Brain pericyte (primary cell): Measurements from ENCODE around the gene ENO2.

Experiments used
- DNase-seq: peaks from one replicate; pipeline ENCODE4 v3.0.0-alpha.2; 2012; ENCODE audit warnings: low read depth, low spot score

ENO2 gene

DNA sequence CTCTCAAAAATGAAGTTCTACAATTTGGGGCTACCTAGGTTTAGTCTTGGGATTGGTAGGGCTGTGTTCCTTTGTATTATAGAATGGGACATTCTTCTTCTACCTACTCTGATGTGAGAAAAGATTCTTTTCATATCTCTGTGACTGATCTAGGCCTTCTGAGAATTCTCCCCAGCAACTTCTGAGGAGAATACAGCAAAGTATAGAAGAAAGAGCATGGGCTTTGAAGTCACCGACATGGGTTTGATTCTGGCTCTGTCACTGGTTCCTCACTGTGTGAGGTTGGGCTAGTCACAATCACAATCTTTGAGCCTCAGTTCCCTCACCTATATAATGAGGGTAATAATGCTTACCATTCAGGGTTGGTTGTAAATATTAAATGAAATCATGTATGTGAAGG is 18.4 kb downstream of the ENO2 start:
- no peak for DNase-seq

DNA sequence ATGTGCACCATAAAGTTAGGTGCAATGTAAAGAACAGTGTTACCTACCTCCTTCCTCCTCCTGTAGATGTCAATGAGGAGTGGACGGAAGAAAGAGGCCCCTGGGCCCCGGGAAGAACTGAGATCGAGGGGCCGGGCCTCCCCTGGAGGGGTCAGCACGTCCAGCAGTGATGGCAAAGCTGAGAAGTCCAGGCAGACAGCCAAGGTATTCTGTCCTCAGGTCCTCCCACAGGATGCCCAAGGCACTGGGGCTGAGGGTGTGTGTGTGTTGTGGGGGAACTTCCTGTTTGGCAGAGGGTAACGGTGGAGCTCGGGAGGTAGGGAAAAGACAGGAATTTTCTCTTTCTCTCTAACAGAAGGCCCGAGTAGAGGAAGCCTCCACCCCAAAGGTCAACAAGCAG is 19.7 kb downstream of the ENO2 start:
- no peak for DNase-seq

DNA sequence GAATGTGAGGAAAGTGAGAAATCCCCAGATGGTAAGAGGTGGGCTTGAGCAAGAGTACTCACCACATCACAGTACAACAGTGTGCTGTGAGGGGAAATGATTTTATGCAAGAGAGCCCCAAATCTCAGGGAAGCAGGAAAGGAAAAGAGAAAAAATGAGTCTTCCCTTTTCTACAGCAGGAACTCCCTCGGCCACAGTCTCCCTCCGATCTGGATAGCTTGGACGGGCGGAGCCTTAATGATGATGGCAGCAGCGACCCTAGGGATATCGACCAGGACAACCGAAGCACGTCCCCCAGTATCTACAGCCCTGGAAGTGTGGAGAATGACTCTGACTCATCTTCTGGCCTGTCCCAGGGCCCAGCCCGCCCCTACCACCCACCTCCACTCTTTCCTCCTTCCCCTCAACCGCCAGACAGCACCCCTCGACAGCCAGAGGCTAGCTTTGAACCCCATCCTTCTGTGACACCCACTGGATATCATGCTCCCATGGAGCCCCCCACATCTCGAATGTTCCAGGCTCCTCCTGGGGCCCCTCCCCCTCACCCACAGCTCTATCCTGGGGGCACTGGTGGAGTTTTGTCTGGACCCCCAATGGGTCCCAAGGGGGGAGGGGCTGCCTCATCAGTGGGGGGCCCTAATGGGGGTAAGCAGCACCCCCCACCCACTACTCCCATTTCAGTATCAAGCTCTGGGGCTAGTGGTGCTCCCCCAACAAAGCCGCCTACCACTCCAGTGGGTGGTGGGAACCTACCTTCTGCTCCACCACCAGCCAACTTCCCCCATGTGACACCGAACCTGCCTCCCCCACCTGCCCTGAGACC is 21.2 kb downstream of the ENO2 start:
- DNase-seq: no peak

- DNase-seq: no peak
These were observed 21.8 kb downstream of the ENO2 start for GRCh38 chr12:6936194-6936635.

- no peak for DNase-seq
These were observed 22.5 kb downstream of the ENO2 start for GRCh38 chr12:6936636-6937480.

GRCh38 chr12:6937481-6938352 is 23.3 kb downstream of the ENO2 start:
- DNase-seq: peak; percentile 93

DNA sequence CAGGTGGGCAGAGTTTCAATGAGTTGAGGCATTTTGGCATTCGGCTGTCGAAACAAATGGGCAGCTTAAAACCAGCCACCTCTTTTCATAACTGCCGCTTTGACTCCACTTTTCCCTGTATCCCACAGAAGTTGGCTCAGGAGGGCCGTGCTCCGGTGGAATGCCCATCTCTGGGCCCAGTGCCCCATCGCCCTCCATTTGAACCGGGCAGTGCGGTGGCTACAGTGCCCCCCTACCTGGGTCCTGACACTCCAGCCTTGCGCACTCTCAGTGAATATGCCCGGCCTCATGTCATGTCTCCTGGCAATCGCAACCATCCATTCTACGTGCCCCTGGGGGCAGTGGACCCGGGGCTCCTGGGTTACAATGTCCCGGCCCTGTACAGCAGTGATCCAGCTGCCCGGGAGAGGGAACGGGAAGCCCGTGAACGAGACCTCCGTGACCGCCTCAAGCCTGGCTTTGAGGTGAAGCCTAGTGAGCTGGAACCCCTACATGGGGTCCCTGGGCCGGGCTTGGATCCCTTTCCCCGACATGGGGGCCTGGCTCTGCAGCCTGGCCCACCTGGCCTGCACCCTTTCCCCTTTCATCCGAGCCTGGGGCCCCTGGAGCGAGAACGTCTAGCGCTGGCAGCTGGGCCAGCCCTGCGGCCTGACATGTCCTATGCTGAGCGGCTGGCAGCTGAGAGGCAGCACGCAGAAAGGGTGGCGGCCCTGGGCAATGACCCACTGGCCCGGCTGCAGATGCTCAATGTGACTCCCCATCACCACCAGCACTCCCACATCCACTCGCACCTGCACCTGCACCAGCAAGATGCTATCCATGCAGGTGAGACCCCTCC is 24.2 kb downstream of the ENO2 start:
- DNase-seq: no peak

DNA sequence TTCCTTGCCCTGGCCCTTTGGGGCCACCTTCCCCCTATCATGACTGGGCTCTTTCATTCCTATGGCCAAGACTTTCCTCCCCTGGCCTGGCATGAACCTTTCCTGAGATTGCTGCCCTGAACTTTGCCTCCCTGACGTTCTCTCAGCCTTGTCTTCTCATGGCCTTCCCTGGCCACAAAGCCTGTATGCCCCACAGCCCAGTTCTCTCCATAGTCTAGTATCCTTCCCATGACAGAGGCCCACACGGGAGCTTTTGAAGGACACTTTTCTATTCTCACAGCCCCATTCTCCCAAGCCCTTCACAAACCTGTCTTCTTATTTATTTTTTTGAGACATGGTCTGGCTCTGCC is 24.8 kb downstream of the ENO2 start:
- DNase-seq: no peak

GRCh38 chr12:6941267-6941666 is 26.9 kb downstream of the ENO2 start:
- DNase-seq: no peak

DNA sequence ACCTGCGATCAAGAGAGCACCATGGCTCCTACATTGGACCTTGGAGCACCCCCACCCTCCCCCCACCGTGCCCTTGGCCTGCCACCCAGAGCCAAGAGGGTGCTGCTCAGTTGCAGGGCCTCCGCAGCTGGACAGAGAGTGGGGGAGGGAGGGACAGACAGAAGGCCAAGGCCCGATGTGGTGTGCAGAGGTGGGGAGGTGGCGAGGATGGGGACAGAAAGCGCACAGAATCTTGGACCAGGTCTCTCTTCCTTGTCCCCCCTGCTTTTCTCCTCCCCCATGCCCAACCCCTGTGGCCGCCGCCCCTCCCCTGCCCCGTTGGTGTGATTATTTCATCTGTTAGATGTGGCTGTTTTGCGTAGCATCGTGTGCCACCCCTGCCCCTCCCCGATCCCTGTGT is 27.4 kb downstream of the ENO2 start:
- no peak for DNase-seq

DNA sequence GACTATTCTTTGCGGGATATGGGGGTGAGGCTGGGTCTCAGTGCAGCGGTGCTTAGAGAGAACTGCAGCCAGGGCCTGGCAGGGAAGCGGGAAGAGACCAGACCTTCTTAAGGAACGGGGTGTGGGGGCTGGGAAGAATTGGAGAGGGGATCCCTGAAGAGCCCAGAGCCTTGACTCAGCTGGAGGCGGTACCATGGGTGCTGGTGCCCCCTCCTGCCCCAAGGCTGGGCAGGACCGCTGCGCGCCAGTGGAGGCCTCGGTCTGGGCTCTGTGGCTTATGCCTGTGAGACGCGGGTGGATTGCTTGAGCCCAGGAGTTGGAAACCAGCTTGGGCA is 27.9 kb downstream of the ENO2 start:
- no peak for DNase-seq

DNA sequence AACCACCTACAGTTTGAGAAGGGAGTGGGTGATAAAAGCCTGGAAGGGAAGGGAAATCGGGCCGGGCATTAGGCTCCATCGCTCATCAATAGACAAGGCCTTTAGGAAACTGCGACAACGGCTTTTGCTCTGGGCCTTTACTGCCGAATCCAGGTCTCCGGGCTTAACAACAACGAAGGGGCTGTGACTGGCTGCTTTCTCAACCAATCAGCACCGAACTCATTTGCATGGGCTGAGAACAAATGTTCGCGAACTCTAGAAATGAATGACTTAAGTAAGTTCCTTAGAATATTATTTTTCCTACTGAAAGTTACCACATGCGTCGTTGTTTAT is 29.0 kb downstream of the ENO2 start:
- DNase-seq: peak; percentile 87

- DNase-seq: peak; percentile 73
These were observed 29.5 kb downstream of the ENO2 start, which contains the start of the genes C12orf57 and RNU7-1 for GRCh38 chr12:6943722-6944380. Gene C12orf57, plus strand, starts transcription at chr12:6944022. Its CDS starts 100 bp downstream, at chr12:6944122. Gene RNU7-1, plus strand, starts transcription at chr12:6943816.

DNA sequence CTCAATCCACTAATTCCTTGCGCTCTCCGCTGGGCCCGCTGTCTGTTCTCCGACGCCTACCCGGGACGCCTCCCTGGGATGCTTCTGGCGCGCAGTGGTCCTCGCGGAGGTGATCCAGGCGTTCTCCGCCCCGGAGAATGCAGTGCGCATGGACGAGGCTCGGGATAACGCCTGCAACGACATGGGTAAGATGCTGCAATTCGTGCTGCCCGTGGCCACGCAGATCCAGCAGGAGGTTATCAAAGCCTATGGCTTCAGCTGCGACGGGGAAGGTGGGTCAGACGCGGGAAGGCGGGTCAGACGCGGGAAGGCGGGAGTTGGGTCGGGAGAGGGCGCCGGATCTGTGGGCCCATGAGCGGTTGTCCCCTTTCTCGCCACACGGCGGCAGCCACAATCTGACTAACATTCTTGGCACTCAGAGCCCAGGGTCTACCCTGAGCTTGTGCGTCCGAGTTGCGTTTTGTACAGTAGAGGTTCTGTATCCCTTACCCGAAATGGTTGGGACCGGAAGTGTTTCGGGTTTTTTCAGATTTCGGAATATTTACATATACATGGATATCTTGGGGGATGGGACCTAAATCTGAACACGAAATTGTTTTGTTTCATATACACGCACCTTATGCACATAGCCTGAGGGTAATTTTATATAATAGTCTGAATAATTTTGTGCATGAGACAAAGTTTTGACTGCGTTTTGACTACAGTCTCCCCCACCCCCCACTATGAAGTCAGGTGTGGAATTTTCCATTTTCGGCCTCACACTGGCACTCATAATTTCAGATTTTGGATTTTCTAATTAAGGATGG is 30.2 kb downstream of the ENO2 start:
- peak; percentile 57 for DNase-seq

GRCh38 chr12:6945613-6946012 is 31.2 kb downstream of the ENO2 start:
- DNase-seq: no peak

GRCh38 chr12:6946033-6946919 is 31.9 kb downstream of the ENO2 start:
- DNase-seq: no peak

- no peak for DNase-seq
These were observed 32.6 kb downstream of the ENO2 start for GRCh38 chr12:6946920-6947374.

GRCh38 chr12:6947615-6948014 is 33.2 kb downstream of the ENO2 start:
- DNase-seq: no peak
